ENCODE data around the gene PARD3B.
"Not testable (repeated sequence)": the region's sequence is repeated elsewhere in the genome, so short reads cannot be mapped to it uniquely, and the experiment has no call there.

DNA sequence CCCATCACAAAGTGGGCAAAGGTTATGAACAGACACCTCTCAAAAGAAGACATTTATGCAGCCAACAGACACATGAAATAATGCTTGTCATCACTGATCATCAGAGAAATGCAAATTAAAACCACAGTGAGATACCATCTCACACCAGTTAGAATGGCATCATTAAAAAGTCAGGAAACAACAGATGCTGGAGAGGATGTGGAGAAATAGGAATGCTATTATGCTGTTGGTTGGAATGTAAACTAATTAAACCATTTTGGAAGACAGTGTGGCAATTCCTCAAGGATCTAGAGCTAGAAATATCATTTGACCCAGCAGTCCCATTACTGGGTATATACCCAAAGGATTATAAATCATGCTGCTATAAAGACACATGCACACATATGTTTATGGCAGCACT is 14.1 kb downstream of the PARD3B start:
- TF ChIP-seq CTBP1 (IDR thresholded peaks at IDR 0.05; ENCODE audit: borderline replicate concordance); ELF4 (IDR thresholded peaks at IDR 0.05); BHLHE40 (IDR thresholded peaks at IDR 0.05; ENCODE audit: borderline replicate concordance); FOXM1 (IDR thresholded peaks at IDR 0.05; ENCODE audit: borderline replicate concordance); HDGF (IDR thresholded peaks at IDR 0.05; ENCODE audit: borderline replicate concordance); SP1 (IDR thresholded peaks at IDR 0.05); ZNF384 (IDR thresholded peaks at IDR 0.05); FOXK2 (IDR thresholded peaks at IDR 0.05); ARNT (IDR thresholded peaks at IDR 0.05); SUZ12 (IDR thresholded peaks at IDR 0.05); LEF1 (IDR thresholded peaks at IDR 0.05; ENCODE audit: borderline replicate concordance): not testable (repeated sequence)
- TF ChIP-seq, protein P1, sequence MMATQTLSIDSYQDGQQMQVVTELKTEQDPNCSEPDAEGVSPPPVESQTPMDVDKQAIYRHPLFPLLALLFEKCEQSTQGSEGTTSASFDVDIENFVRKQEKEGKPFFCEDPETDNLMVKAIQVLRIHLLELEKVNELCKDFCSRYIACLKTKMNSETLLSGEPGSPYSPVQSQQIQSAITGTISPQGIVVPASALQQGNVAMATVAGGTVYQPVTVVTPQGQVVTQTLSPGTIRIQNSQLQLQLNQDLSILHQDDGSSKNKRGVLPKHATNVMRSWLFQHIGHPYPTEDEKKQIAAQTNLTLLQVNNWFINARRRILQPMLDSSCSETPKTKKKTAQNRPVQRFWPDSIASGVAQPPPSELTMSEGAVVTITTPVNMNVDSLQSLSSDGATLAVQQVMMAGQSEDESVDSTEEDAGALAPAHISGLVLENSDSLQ (IDR thresholded peaks at IDR 0.05): not testable (repeated sequence)
